Immature natural killer cell (primary cell): Measurements from ENCODE around the gene TSSC4. TPM values are rescaled to one million over a fixed set of nuclear protein-coding genes. Genes with fewer than 3 reads are reported as not detected.
A peak's percentile ranks its signal among the peaks of the same experiment; 100 is the strongest.

Experiments used
- DNase-seq, 3 donors: peaks; one replicate each; pipeline ENCODE4 v3.0.0; 2022; ENCODE audit warnings: mixed read lengths in 1 of 3
- H3K27ac Mint-ChIP-seq, 6 donors: one replicate each; pipeline ENCODE4 v1.8.0; 2020; ENCODE audit warnings: mixed read lengths in 6 of 6, mild to moderate bottlenecking in 5 of 6, inconsistent platforms in 4 of 6, moderate library complexity in 3 of 6
- H3K27me3 Mint-ChIP-seq, 3 donors: one replicate each; pipeline ENCODE4 v1.8.0; 2020 to 2021; ENCODE audit warnings: low read depth in 3 of 3, mild to moderate bottlenecking in 3 of 3, mixed read lengths in 3 of 3, moderate library complexity in 3 of 3, inconsistent platforms in 1 of 3
- H3K36me3 Mint-ChIP-seq, 3 donors: one replicate each; pipeline ENCODE4 v1.8.0; 2020; ENCODE audit warnings: mixed read lengths in 3 of 3, inconsistent platforms in 2 of 3, mild to moderate bottlenecking in 2 of 3
- H3K4me1 Mint-ChIP-seq, 2 donors: one replicate each; pipeline ENCODE4 v1.8.0; 2020; ENCODE audit warnings: inconsistent platforms in 2 of 2, mild to moderate bottlenecking in 2 of 2, mixed read lengths in 2 of 2, moderate library complexity in 1 of 2
- H3K4me3 Mint-ChIP-seq, 5 donors: one replicate each; pipeline ENCODE4 v1.8.0; 2020; ENCODE audit warnings: mild to moderate bottlenecking in 5 of 5, mixed read lengths in 5 of 5, inconsistent platforms in 3 of 5, moderate library complexity in 3 of 5
- H3K9me3 Mint-ChIP-seq, 6 donors: one replicate each; pipeline ENCODE4 v1.8.0; 2020; ENCODE audit warnings: mild to moderate bottlenecking in 6 of 6, mixed read lengths in 6 of 6, inconsistent platforms in 4 of 6, moderate library complexity in 3 of 6
- polyA plus RNA-seq, 3 donors: library from polyadenylated mRNA; unstranded; fragments of 300-500 nt; fragmentation: Illumina TruSeq; gene quantifications; one replicate each; pipeline ENCODE4 v1.2.3, GENCODE V29; 2021

TSSC4 gene
- polyA plus RNA-seq, 3 donors from 2014 or later: 87.7 to 111 (median 108) TPM

DNA sequence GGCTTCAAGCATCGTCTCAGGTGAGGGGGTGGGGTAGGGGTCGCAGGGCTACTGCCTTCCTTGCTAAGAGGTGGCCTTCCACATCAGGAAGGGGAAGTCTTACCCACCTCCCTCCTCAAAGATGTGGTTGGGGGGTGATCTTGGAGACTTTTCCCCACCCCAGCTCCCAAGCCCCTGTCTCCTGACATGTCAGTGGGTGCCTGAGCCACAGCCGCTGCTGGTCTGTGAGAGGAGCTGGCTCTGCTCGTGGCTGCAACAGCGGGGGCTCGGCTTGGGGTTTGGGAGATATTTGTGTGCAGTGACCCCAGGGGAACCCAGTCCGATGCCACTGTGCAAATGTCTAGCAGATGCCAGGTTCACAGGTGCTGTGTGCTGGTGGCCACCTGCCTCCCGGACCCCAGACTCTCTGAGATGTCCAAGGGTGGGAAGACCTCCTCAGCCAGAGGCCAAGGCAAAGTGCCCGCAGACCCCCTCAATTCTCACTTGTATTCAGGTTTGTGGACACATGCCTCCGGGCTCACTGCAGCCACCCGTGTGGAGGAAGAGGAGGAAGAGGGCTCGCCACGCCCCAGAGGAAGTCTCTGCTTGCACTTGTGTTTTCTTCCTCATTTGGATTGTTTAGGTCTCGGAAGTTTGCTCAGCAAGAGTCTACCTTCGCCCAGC is 46.2 kb downstream of the TSSC4 start:
- H3K36me3 Mint-ChIP-seq: no peaks in the 10 kb centered on the region
- peak overlapping the region in 2 of 5 donors; percentile 9 to 12 for H3K4me3 Mint-ChIP-seq
- H3K27ac Mint-ChIP-seq: no peak overlapping the region

DNA sequence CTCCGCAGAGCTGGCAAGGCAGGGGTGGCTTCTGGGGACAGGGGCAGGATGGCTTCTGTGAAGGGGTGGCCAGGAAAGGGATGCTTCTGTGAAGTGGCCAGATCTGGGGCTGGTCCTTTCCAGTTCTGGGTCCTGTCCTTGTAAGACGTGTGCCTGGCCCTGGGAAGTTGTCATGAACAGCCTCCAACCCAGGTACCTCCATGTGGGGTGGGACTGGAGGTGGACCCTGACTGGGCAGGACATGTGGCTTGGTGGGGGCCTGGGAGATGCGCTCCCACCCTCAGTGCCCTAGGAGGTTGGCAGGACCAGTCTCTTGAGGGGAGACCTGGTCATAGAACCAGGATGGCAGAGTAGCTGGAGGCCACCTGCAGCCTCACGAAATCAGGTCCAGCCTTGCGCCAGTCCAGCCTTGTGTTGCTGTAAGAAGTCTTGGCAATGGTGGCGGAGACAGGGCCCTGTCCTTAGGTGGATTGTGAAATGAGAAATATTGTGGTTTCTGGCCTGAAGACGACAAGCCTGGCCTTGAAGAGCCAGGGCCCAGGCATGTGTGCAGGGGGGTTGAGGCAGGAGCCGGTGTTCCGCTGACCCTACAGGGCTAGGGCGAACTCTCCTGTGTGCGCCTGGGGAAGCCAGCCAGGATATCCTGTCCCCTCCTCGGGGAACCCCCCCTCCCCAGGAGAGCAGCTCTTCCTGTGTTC is 46.9 kb downstream of the TSSC4 start:
- no peak for DNase-seq
- Mint-ChIP-seq H3K9me3 (no peaks in the 10 kb centered on the region), H3K27ac (no peak overlapping the region), H3K36me3 (no peaks in the 10 kb centered on the region), H3K4me3 (peak overlapping the region in 2 of 5 donors; percentile 9 to 12), H3K4me1 (peaks cover 6 to 18% of the 10 kb centered on the region in 2 donors), H3K27me3 (peaks cover 7 to 19% (median 9%) of the 10 kb centered on the region in 3 donors)

More for the DNA sequence above, 46.2 kb downstream of the TSSC4 start:
- Mint-ChIP-seq H3K4me1 (peaks cover 6 to 18% of the 10 kb centered on the region in 2 donors), H3K9me3 (no peaks in the 10 kb centered on the region), H3K27me3 (peaks cover 5 to 21% (median 9%) of the 10 kb centered on the region in 3 donors)
- no peak for DNase-seq

DNA sequence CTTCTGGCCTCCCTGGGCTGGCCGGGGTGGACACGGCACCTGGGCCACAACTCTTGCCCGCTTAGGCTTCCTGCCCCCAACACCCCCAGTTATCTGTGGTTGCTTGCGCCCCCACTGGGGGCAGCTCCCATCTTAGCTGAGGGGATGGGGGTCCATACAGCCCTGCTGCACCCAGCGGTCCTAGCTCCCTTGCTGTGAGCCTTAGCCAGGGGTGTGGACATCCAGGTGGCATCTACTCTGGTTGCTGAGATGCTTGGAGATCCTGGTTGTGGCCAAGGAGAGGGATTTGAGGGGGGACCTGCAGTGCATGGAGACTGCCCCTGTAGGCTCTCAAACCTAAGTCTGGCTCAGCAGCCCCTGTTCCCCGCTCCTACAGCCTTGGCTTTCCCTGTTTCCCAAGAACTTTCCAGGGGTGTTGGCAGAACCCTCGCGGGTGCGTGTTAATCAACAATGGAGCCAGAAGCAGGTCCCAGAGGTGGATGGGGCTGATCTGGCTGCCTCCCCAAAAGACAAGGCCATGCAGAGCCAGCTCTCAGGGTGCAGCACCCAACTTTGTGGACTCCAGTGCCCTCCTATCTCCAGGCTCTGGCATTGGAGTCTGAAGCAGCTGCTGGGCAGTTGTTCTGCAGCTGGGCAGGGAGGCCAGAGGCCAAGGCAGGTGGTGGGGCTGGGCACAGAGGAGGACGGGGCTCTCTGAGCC is 47.6 kb downstream of the TSSC4 start:
- no peaks in the 10 kb centered on the region for H3K9me3 Mint-ChIP-seq
- no peak for DNase-seq
- H3K27me3 Mint-ChIP-seq: peaks cover 6 to 18% (median 7%) of the 10 kb centered on the region in 3 donors

DNA sequence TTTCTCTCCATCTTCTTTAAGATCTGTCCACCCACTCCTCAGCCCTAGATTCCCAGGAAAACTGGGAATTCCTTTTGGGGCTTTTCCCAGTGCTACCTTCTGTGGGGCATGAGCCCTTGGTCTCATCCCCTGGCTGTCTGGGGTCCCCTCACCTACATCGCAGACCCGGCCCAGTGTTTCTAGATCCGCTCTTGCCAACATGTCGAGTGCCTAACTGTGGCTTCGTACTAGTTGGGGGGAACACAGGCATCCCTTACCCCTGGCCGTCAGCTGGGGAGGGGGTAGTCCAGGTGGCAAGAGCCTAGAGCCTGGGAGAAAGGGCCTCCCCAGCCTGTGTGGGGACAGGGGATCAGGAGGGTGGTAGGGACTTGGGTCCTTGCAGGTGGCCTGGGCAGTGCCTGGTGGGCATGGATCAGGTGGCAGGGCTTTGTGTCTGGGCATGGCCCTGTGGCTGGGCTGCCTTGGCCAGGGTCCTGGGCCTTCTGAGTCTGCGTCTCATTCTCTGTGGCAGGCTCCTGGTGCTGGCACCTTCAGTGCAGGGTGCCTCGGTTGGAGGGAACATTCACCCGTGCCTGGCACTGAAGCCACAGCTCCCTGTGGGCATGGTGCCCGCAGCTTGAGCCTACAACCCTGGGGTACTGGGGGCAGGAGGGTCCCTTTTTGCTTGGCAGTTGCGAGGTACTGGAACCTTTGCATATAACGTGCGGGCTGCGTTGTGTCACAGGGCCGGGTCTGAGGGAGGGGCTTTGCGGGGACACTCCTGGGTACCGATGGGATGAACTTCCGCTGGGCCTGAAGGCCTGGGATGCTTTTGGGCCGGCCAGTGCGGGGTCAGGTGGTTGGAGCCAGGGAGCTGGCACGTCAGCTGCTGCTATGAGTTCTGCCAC is 48.4 kb downstream of the TSSC4 start:
- H3K27me3 Mint-ChIP-seq: peaks cover 7 to 14% (median 8%) of the 10 kb centered on the region in 3 donors
- H3K9me3 Mint-ChIP-seq: no peaks in the 10 kb centered on the region
- H3K27ac Mint-ChIP-seq: no peak overlapping the region
- peaks cover 6 to 14% of the 10 kb centered on the region in 2 donors for H3K4me1 Mint-ChIP-seq
- no peak overlapping the region for H3K4me3 Mint-ChIP-seq
- H3K36me3 Mint-ChIP-seq: no peaks in the 10 kb centered on the region
- no peak for DNase-seq

More for the DNA sequence above, 47.6 kb downstream of the TSSC4 start:
- no peak overlapping the region for H3K27ac Mint-ChIP-seq
- no peaks in the 10 kb centered on the region for H3K36me3 Mint-ChIP-seq
- H3K4me3 Mint-ChIP-seq: no peak overlapping the region
- peaks cover 6 to 17% of the 10 kb centered on the region in 2 donors for H3K4me1 Mint-ChIP-seq

DNA sequence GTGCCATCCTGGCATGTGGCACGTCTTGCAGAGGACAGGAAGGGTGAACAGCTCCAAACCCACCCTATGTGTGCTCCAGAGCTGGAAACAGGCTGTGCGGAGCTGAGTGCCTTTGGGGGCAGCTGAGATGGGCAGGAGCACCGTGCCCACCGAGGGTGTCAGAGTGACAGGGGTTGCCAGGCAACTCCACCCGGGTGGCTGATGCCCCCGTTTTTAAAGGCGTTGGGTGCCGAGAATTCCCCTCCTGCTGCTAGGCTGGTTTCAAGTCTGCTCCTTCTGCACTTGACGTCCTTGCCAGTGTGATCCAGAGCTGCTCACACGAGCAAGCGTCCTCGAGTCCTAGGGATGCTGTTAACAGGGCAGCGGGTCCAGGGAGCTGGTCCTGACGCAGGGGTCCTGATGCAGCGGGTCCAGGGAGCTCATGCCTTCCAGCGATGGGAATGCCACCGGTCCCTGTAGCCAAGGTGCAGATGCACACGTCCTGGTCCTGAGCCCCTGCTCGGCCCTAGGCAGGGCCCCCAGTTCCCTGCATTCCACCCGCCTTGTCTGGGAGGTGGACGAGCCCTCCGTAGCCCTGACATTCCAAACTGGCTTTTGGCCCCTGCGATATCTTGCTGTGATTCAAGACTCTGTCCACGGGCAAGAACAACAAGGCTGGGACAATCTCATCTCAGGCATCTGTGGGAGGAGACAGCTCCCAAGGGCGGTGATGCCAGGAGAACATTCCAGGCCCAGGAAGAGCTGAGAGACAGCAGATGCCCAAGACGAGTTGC is 49.2 kb downstream of the TSSC4 start:
- peaks cover 8 to 18% (median 10%) of the 10 kb centered on the region in 3 donors for H3K27me3 Mint-ChIP-seq
- DNase-seq: no peak
- H3K36me3 Mint-ChIP-seq: no peaks in the 10 kb centered on the region
- H3K4me3 Mint-ChIP-seq: no peak overlapping the region
- H3K4me1 Mint-ChIP-seq: peaks cover 6 to 14% of the 10 kb centered on the region in 2 donors
- H3K27ac Mint-ChIP-seq: no peak overlapping the region
- H3K9me3 Mint-ChIP-seq: no peaks in the 10 kb centered on the region

DNA sequence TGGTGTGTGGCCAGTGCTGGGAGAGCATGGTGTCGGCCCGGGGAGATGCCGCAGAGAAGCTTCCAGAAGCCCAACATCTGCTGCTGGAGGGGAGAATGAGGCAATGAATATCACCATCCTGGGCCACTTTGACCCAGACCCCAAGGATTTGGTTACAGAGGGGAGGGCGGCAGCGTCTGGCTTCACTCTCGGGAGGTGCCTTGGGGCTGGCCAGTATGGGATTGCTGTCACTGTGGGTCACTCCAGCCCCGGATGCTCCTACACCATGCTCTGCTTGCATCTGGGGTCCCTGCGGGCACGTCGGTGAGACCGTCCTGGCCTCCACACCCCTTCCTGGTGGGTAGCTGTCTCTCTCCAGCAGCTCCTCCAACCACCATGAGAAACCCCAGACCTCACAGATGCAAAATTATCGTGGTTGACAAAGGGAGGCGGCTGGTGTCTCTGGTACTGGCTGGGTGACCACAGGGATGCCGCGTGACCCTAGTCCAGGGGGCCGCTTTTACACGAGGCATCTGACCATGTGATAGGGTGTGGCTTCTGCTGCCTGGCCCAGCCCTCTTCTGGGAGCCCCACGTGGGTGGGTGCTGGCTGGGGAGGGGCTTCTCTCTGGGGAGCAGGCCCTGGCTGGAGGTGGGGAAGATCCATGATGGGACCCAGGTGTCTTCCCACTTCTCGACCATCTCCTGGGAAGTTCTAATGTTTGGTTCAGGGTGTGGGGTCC is 49.9 kb downstream of the TSSC4 start:
- DNase-seq: peak in 2 of 3 donors; percentile 19 to 31
- H3K27ac Mint-ChIP-seq: no peak overlapping the region
- no peaks in the 10 kb centered on the region for H3K9me3 Mint-ChIP-seq
- H3K36me3 Mint-ChIP-seq: no peaks in the 10 kb centered on the region
- H3K27me3 Mint-ChIP-seq: peaks cover 8 to 15% (median 8%) of the 10 kb centered on the region in 3 donors
- no peak overlapping the region for H3K4me3 Mint-ChIP-seq
- H3K4me1 Mint-ChIP-seq: peaks cover 2 to 10% of the 10 kb centered on the region in 2 donors

DNA sequence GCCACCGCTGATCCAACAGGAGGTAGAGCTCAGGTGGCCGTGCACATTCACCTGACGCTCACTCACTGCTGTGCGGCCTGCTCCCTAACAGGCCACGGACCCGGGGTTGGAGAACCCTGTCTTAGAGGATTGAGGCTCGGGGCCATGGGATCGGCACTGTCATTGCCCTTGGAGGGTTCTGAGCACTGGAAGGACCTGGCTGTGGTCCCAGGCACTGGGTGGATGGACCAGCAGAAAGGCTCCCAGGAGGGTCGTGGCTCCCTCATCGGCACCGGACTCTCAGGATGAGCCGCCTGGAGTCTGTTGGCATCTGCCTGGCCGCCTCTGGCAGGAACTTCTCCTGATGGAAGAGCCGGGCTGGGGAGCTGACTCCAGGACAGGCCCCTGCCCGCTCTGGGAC is 50.8 kb downstream of the TSSC4 start:
- H3K27ac Mint-ChIP-seq: no peak overlapping the region
- H3K4me1 Mint-ChIP-seq: peaks cover 0 to 8% of the 10 kb centered on the region in 2 donors
- no peak for DNase-seq
- peaks cover 10 to 15% (median 10%) of the 10 kb centered on the region in 3 donors for H3K27me3 Mint-ChIP-seq
- no peak overlapping the region for H3K4me3 Mint-ChIP-seq
- no peaks in the 10 kb centered on the region for H3K36me3 Mint-ChIP-seq
- H3K9me3 Mint-ChIP-seq: no peaks in the 10 kb centered on the region

DNA sequence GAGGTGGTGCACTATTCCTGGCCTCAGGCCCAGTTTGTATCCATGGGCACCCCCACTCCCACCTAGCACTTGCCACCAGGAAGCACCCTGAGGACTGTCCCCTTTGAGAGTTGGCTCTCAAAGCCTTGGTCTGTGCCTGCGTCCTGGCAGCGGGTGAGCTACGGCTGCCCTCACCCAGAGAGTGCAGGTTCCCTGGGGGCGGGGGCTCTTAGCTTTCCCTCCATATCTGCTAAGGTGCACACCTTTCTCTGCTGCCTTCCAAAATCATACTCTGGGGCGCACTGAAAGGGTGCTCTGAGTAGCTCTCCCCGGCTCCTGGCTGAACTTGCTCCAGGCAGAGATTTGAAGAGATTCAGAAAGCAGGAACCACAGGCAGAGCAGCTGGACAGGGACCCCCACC is 51.4 kb downstream of the TSSC4 start:
- H3K9me3 Mint-ChIP-seq: no peaks in the 10 kb centered on the region
- peaks cover 0 to 8% of the 10 kb centered on the region in 2 donors for H3K4me1 Mint-ChIP-seq
- H3K27me3 Mint-ChIP-seq: peaks cover 11 to 17% (median 11%) of the 10 kb centered on the region in 3 donors
- H3K4me3 Mint-ChIP-seq: no peak overlapping the region
- H3K27ac Mint-ChIP-seq: no peak overlapping the region
- H3K36me3 Mint-ChIP-seq: no peaks in the 10 kb centered on the region
- no peak for DNase-seq

DNA sequence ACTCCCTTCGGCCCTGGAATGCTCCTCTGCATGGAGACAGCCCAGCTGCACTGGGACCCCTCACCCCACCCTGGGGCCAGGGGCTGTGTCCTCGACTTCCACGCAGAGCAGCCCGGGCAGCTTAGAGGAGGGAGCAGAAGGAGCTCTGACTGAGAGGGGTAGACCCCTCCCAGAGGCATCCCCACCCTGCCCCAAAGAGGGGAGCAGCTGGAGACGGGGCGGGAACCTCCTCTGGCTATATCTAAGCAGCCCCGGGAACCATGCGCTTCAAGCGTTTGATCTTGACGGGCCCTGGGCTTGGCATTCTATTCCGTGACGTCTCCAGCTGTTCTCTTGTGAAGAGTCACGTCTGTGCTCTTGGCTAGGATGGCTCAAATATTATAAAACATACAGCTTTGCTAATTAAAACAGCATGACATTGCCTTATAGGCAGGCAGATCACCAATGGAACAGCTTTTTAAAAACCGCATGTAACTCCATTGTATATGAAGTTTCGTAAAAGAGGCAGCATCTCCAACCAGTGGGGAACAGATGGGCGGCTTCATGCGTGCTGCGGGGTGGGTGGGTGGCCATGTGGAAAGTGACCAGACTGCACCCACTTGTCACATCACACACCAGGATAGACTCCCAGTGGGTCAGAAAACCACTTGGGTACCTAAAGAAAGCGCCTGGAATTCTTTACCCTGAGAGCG is 51.9 kb downstream of the TSSC4 start:
- Mint-ChIP-seq H3K4me1 (peaks cover 0 to 2% of the 10 kb centered on the region in 2 donors), H3K4me3 (no peak overlapping the region), H3K27me3 (peaks cover 10 to 17% (median 13%) of the 10 kb centered on the region in 3 donors), H3K36me3 (no peaks in the 10 kb centered on the region), H3K9me3 (no peaks in the 10 kb centered on the region), H3K27ac (no peak overlapping the region)
- no peak for DNase-seq

DNA sequence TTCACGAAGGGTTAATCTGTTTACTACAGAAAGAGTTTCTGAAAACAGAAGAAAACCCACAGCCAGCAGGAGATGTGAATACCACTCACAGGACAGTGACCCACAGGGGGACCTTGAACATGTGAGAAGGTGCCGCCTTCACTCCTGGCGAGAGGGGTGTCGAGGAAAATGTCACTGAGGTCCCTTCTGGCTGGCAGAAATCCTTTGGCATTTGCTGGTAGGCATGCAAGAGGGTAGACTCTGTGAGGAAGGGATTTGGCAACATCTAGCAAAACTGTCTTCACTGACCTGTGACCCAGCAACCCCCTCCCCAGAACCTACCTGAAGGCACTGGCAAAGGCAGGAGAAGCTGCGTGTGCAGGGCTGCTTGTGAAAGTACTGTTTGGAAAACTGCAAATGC is 52.9 kb downstream of the TSSC4 start:
- Mint-ChIP-seq H3K27ac (no peak overlapping the region), H3K9me3 (no peaks in the 10 kb centered on the region), H3K27me3 (peaks cover 7 to 18% (median 13%) of the 10 kb centered on the region in 3 donors), H3K4me1 (no peaks in the 10 kb centered on the region), H3K4me3 (no peak overlapping the region), H3K36me3 (no peaks in the 10 kb centered on the region)
- no peak for DNase-seq
